GM21576 (cell line): ENCODE results near the gene TMEM247.

Experiments
- ATAC-seq: cut with Tn5 transposase; IDR thresholded peaks from one replicate; pipeline ENCODE4 v1.9.1; 2021; ENCODE audit warnings: mild to moderate bottlenecking, moderate library complexity; ENCODE audit not compliant: unreplicated experiment

The TMEM247 gene

DNA sequence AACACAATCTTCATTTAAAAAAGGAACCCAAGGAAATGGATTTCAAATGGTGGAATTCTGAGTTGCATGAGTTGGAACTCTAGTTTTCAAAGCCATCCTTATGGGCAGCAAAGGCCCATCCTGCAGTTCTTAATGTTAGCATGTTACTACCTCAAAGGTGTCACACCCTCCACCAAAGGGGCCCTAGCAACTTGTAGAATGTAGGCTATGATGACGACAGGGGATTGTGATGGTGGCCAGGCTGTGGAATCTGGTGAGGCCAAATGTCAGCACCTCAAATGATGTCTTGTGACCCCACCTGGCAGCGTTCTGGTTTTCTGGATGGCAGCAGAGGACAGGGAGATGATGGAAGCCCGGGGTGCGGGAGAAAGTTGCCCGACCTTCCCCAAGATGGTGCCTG lies at the start of gene TMEM247:
TSS of gene TMEM247 (plus strand) at position 301 of the 400 bp plus-strand sequence.
- no peak for ATAC-seq

- ATAC-seq = no peak
Observed at GRCh38 chr2:46430413-46430812, 49.0 kb upstream of the TMEM247 start.

GRCh38 chr2:46430992-46431391 lies 48.4 kb upstream of the TMEM247 start:
- no peak for ATAC-seq

DNA sequence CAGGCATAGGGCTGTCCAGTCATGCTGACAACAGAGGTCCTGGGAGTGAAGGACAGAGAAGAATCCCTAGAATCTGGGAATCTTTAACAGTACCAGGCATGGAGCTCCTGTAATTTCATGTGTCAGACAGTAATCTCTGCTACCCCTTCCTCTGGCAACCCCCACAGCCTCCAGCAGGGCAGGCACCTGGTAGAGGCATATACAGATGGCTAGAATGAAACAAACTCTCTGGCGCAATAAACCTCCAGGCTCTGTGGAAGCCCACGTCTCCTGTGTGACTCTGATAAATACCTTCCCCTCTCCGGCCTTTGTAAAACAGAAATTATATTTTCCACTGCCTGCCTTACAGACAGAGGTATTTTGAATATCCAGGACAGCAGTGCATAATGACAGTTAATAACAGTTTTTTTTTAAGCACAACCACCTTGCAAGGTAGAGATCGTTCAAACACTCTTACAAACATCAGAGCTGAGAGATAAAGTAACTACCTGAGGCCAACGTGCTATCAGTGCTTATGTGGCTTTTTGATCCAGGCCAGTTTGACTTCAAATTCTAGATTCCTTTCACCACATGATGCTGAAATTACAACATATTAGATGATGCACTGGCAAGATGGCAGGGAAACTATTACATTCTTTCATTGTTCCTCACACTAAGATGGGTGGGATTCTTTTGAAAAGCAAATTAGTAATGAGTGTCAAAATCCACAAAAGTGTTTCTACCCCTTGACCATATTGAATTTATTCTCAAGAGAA lies 47.7 kb upstream of the TMEM247 start:
- ATAC-seq = no peak

DNA sequence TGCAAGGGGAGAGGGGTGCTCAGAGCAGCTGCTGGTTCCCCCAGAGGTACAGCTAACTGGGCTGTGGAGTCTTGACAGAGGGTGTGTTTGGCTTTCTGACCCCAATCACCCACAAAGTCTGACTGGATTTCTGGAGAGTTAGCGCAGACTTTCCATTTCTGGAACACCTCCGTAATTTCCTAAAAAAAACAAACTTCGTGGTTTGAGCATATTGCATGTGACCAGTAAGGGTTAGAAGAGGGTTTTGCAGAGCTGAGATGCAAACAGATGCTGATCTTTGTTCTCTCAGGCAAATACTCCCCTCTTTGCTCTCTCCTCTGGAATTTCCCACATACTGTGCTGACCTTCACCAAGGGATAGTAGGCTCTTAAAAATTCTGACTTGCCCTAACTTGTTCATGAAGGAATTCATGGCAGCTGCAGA lies 44.5 kb upstream of the TMEM247 start:
- ATAC-seq = no peak

DNA sequence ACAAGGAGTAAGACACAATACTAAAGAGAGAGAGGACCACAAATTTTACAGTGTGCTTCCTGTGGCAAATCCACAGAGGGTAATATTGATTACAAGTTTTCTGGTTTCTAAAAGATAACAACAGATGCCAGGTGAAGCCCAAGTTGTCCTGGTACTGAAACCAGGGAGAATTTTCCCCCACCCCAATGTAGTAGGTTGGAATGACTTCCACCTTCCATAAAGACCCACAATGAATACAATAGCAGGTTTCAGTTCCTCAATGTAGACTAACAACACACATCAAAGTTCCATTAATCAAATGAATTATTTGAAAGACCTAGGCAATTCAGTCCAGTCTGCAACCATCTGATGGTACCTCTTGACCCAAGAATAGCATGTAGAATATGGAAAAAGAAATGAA lies 44.0 kb upstream of the TMEM247 start:
- no peak for ATAC-seq

- ATAC-seq = no peak
Observed at GRCh38 chr2:46435796-46436360, 43.5 kb upstream of the TMEM247 start.

- no peak for ATAC-seq
Observed at GRCh38 chr2:46436800-46437199, 42.6 kb upstream of the TMEM247 start.

GRCh38 chr2:46438102-46438501 lies 41.3 kb upstream of the TMEM247 start:
- ATAC-seq = no peak

DNA sequence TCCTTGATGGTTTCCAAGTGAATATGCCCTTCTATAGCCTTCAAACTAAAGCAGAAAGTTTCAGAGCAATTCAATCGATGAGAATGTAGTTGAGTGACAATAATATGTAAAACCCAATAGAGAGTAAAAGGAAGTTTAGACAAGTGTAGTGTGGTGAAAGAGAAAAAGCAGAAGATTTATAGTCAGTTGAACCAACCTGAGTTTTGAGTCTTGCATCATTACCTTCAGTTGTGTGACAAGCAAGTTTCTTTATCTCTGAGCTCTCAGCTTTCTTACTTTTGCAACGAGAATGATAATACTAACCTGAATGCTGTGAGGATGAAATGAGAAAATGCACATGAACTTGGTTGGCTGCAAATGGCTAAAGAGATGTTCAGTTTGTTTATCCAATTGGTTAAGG lies 40.6 kb upstream of the TMEM247 start:
- no peak for ATAC-seq

- ATAC-seq = no peak
Observed at GRCh38 chr2:46439582-46439981, 39.8 kb upstream of the TMEM247 start.

DNA sequence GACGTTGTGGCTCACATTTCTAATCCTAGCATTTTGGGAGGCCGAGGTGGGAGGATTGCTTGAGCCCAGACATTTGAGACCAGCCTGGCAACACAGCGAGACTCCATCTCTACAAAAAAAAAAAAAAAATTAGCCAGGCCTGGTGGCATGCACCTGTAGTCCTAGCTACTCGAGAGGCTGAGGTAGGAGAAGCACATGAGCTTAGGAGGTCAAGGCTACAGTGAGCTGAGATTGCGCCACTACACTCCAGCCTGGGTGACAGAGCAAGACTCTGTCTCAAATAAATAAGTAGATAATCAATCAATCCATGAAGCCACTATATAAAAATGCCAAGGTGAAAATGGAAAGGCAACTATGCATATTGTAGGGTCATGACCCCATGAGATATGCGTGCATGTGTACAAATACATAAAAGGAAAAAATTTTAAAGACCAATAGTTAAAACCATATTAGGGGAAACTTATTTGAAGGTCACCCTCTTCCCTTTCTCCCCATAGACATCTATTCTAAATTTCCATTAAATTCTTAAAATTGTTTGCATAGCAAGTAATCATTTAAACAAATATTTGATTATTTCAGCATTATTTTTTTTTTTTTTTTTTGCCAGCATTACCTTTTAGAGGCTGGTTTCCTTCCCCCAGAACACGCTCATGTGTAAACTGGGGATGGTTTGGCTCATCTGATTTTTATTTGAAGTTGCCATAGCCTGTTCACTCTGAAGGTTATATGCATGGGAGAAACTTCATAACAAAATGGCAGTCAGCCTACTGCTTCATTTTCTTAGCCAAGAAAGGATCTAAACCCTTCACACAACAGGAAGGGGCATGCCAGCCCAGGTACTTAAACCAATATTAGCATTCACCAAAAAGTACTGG lies 37.3 kb upstream of the TMEM247 start:
- no peak for ATAC-seq

GRCh38 chr2:46444732-46445131 lies 34.6 kb upstream of the TMEM247 start:
- no peak for ATAC-seq

DNA sequence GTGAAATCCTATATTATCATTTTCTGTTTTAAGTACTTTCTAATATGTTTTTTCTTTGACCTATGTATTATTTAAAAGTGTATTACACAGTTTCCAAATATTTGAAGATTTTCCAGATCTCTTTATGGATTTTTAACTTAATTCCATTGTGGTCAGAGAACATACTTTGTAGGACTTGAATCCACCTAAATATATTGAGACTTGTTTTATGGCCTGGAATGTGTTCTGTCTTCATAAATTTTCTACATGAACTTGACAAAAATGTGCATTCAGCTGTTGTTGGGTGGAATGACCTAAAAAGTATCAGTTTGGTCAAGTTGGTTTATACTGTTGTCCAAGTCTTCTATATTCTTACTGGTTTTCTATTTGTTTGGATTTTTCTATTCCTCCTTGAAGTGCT lies 33.8 kb upstream of the TMEM247 start:
- no peak for ATAC-seq

- ATAC-seq = no peak
Observed at GRCh38 chr2:46446871-46447568, 32.3 kb upstream of the TMEM247 start.

DNA sequence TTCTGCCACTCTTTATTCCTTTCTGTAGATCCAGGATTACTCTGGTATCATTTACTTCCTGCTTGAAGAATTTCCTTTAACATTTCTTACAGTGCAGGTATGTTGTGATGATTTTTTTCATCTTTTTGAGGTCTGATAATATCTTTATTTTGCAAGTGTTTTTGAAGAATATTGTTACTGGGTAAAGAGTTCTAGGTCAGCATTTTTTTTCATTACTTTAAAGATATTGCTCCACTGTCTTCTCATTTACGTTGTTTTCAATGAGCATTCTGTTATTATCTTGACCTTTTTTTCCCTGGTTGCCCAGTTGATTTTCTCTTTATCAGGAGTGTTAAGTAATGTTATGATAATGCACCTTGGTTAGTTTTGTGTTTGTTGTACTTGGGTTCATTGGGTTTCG lies 31.7 kb upstream of the TMEM247 start:
- ATAC-seq = no peak

- no peak for ATAC-seq
Observed at GRCh38 chr2:46448111-46448510, 31.3 kb upstream of the TMEM247 start.

DNA sequence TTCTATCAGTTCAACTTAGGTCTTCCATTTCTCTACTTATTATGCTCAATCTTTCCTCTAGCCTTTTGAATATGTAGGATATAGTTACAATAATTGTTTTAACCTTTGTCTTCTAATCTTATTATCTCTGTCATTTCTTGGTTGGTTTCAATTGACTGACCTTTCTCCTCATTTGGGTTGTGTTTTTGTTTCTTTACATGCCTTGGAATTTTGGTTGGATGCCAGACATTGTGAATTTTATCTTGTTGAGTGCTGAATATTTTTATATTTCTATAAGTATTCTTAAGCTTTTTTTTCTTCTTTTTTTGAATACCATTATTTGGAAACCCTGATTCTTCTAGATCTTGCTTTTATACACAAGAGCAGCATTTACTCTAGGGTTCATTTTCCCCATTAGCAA lies 30.7 kb upstream of the TMEM247 start:
- ATAC-seq = no peak

DNA sequence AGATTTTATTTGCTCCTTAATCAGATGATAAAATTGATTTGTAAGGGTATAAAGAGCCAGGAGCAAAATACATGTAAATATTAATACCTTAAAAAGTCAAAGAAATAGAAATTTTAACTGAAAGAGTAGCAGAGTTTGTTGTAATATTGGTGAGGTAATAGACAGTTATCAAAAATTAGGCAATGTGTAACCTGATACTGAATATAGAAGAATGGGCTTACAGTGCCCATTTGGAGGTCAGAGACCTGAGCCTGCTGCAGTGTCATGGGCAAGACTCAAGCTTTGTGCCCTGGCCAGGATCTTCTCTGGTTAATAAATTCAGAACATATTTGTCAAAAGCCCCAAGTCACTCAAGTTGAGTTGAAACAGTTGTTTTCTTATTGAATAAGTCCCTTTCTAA lies 29.7 kb upstream of the TMEM247 start:
- no peak for ATAC-seq

- no peak for ATAC-seq
Observed at GRCh38 chr2:46451131-46451711, 28.1 kb upstream of the TMEM247 start.

DNA sequence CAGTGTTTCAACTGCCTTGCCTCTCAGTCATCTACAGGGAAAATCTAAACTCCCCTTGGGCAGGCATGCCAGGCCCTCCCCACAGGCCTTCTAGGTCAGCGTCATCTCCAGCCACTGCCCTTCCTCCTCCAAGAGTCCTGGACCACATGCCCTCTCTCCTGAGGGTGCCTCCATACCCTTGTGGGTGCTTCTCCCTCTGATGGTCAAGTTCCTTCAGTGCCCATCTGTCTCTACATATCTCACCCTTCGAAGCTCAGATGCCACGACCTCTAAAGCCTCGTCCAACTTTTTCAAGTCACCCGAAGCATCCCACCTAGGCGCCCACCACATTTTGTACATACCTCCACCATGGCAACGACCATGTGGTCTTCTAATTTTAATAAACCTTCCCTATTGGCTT lies 22.6 kb upstream of the TMEM247 start:
- no peak for ATAC-seq
